ENCODE measurements around the gene CEP131.
A peak's percentile ranks its signal among the peaks of the same experiment; 100 is the strongest.

Gene CEP131

DNA sequence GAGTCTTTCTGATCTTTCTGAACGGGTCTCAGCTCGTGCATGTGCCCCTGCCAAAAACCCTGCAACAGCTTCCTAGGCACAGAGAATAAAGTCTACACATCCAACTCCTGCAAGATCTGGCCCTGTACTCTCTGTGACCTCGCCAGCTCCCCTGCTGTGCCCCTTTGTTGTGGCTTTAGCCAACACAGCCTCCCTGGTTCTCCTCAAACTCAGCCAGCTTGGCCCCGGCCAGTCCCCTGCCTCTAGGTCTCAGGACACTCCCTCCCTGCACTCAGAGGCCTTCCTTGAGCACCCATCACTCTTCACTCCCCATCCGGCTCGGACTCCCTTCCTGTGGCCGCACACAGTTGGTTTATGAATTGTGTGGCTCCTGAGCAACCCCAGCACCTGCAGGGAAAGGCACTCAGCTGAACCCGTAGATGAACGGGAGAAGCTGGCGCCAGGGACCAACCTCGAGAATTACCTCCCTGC is 1.4 kb downstream of the CEP131 start:
- DNase-seq: no peak

DNA sequence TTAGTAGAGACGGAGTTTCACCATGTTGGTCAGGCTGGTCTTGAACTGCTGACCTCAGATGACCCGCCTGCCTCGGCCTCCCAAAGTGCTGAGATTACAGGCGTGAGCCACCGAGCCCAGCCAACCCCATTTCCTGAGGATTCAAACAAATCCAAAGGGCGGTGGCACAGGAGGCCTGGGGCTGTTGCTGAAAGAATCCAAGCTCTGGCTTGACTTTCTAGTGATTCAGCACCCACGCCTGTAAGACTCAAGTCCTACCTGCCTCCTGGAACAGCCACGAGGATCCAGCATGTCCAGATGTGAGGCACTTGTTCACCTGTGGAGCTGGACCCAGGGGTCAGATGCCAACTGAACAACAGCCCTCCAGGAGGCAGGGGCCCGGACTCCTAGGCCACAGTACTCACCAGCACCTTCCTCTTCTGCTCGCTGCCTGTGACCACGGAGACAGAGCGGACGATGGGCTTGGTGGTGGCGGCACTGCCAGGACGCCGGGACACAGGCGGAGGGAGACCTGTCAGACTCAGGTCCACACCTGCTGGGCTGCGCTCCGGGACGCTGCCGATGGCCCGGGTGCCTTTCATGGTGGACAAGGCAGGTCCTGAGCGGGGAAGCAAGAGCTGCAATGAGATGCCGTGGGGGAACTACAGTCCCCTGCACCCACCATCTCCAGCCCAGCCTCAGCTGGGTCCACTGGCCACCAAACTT is 3.1 kb downstream of the CEP131 start:
- DNase-seq: no peak

- no peak for DNase-seq
Measured at GRCh38 chr17:81218991-81219390, 3.8 kb downstream of the CEP131 start.

DNA sequence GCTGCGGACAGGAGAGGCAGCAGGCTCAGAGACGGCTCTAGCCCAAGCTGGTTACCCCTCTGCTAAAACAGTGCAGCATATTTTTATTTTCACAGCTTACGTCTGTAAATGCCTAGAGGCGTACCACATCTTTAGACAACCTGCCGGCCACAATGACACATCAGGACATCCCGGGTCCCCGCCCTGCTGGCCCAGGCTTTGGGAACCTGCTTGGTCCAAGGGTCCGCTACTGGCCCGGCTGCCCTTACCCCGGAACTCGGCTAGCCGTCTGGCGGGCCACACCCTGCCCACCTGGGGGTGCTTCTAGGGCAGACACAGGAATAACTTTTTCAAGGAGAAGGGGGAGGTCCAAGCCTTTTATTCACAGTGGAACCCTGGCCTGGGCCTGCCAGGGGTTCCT is 4.3 kb downstream of the CEP131 start:
- no peak for DNase-seq

DNA sequence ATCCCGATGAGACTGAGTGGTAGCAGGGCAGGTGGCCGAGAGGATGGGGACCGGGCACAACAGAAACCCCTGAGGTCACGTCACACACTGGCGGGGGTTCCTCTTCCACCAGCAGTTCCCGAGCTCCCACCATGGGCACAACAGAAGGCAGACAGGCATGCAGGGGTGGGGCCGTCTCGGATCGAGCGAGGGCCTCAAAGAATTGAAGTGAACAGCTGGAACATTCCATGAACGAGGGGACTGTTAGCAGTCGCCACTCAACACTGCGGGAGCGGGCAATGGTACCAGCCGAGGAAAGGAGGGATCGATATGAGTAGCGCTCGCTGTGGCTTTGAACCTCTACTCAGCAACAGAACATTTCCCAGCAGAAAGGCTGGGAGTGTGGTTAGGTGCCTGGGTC is 5.3 kb downstream of the CEP131 start:
- no peak for DNase-seq

- DNase-seq: no peak
Measured at GRCh38 chr17:81213978-81214377, 8.8 kb downstream of the CEP131 start.

DNA sequence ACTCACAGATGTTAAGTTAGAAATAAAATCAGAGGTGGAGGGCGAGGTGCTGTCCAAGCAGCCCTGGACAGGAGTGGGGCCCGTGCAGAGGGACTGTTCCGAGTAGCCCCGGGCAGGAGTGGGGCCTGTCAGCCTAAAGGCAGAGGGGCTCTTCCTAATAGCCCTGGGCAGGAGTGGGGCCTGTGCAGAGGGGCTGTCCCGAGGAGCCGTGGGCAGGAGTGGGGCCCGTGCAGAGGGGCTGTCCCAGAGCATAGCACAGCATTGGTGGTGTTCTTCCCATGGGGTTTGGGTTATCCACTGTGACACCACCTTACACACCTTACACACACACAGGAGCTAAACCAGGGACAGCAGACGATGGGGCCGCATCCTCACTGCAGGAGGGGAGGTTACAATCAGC is 10.4 kb downstream of the CEP131 start:
- DNase-seq: no peak

DNA sequence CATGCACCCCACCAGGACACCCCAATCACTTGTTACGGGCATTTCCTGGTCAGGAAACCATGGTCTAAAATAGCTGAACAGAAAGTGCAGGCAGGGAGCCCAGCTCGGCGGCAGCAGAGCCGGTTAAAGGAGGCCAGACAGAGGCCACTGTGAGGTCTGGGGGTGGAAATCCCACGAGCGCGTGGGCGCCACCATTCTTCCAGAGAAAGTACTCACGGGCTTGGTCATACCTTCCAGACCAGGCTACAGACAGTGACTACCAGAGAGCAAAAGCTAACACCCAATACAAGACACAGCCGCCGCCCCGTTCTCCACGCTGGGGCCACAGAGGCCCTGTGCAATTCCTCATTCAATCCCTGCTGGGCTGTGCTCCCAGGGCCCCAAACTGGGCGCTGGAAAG is 11.9 kb downstream of the CEP131 start:
- no peak for DNase-seq

GRCh38 chr17:81210466-81210865 is 12.3 kb downstream of the CEP131 start:
- DNase-seq: no peak

GRCh38 chr17:81209141-81209540 is 13.6 kb downstream of the CEP131 start:
- DNase-seq: no peak

DNA sequence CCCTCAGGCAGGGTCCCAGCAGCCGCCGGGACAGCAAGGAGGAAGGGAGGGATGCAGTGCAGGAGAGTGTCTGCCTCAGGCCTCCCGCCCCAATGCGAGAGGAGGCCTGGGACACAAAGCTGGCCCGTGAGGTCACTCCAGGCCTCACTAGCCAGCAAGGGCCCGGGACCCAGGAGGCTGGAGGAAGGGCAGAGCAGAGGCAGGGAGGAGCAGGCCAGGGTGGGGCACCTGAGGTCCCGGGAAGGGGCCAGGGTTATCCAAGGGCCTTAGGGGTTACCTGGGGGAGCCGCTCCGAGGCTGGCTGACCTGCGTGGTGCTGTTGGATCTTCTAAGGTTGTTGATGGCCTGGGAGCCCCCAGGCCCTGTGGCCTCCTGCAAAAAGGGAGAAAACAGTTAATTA is 14.1 kb downstream of the CEP131 start:
- DNase-seq: no peak

DNA sequence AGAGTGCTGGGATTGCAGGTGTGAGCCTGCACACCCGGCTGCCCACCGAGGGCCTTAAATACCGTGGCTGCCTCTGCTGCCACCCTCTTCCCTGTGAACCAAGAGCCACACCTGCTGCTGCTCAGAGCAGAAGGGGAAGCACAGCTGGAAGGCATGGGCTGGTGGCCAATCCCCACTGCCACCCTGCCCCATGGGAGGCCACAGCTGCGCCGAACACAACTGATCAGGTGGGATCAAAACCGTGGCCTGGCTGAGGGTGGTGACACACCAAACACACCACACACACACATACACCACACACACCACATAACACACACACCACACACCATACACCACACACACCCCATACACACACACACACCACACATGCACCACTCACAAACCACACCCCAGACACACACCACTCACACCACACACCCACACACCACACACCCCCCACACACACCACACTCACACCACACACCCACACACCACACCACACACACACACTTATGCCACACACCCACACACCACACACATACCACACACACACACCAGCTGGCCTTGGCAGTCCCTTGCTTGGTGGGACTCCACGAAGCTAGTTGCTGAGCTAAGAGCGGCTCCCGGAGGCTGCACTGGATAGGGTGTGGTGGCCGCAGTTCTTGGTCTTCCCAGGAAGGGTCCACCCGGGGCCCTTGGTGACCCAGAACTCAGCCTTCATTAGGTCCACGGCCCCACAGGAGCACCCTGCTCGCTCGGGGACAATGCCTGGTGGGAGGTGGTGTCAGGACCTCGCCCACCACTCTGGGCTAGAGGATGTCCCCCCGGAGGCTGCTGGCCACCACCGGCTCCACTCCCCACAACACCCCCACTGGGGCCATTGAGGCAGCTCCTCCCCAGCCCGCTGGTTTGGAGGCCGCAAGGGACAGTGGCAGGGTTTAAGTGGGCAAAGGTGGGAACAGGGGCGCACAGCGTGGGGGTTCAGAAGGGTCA is 14.9 kb downstream of the CEP131 start:
- DNase-seq: peak; percentile 28

- DNase-seq: no peak
Measured at GRCh38 chr17:81206657-81207056, 16.1 kb downstream of the CEP131 start.

- DNase-seq: no peak
Measured at GRCh38 chr17:81206166-81206565, 16.6 kb downstream of the CEP131 start.

DNA sequence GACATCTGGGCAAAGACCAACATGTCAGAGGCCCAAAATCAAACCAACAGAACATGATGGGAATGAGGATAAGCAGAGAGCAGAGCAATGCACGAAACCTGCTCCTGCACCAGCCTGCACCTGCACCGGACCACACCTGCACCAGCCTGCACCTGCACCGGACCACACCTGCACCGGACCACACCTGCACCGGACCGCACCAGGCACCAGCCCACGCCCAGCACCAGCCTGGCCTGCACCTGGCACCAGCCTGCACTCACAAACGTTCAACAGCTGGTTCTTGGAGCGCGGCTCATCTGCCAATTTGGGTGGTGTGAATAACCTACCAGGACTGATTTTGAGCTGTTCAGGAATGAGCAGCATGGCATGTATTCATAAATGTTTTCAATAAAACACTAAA is 18.2 kb downstream of the CEP131 start:
- no peak for DNase-seq

GRCh38 chr17:81203136-81203535 is 19.6 kb downstream of the CEP131 start:
- DNase-seq: no peak

GRCh38 chr17:81202318-81202717 is 20.4 kb downstream of the CEP131 start:
- DNase-seq: no peak

- peak; percentile 49 for DNase-seq
Measured at GRCh38 chr17:81200695-81201580, 21.8 kb downstream of the CEP131 start.

- no peak for DNase-seq
Measured at GRCh38 chr17:81200201-81200600, 22.6 kb downstream of the CEP131 start.

- no peak for DNase-seq
Measured at GRCh38 chr17:81199482-81199830, 23.3 kb downstream of the CEP131 start.

DNA sequence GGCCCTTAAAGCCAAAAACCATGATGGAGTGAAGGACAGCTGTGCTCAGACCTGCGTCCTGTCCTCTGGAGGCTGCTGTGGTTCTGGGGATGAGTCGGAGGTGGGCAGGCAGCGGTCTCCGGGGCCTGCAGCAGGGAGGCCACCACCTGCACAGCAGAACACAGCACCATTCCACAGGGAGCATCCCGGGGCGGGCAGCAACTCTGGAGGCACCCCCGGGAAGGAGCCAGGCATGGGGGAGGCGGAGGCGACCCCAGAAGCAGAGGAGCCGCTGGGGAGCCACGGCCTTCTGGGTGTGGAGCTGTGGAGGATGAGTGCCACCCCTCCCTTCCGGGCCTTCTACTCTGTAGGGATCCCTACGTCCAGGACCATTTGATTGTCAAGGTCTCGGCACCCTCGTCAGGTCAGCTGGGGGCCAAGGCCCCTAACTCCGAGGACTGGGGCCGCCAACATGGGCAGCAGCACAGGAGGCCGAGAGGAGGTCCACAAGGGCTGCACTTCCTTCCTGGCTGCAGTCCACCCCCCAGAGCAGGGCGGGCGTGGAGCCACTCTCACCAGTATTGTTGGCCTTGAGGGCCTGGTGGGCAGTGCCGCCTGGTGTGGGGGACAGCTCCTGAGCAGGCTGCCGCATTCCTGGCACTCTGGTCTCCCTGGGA is 23.8 kb downstream of the CEP131 start:
- DNase-seq: no peak

DNA sequence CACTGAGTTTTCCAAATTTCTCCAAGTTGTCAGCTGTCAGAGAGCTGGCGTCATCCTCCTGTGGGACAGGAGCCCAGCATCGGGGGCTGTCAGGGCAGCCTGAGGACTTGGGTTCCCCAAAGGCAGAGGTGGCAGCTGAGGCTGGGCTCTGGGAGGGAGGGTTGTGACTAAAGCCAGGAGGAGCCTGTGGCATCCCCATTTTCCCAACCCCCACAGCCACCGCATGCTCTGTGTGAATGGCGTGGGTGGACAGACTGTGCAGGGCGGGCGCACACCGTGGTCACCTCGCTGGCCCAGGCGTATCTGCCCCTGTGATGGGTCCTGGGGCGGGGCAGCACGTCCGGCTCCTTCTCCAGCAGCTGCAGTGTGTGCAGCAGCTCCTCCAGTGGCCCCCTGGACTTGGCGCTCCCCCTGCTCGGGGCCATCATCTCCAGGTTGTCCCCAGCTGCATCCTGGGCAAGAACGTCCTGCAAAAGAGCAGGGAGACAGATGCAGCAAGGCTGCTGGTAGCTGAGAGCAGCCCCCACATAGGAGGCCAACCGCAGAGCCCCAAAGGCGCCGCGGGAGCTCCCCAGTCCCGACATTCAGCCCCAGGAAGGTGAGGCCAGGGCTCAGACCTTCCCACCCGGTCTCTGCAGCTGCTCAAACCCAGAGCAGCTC is 24.8 kb downstream of the CEP131 start:
- DNase-seq: no peak
